Ishikawa (cell line): ENCODE data around the gene NCEH1.

Source experiments
- CEBPB ChIP-seq: IDR thresholded peaks from 2 replicates; pipeline ENCODE4 v1.6.1; 2012
- CREB1 ChIP-seq: IDR thresholded peaks from 2 replicates; pipeline ENCODE4 v1.6.1; 2012; ENCODE audit warnings: low read depth
- EGR1 ChIP-seq: IDR thresholded peaks from 2 replicates; pipeline ENCODE4 v1.6.1; 2012
- EP300 ChIP-seq: IDR thresholded peaks from 2 replicates; pipeline ENCODE4 v1.6.1; 2012; ENCODE audit warnings: borderline replicate concordance
- NFIC ChIP-seq: IDR thresholded peaks from 2 replicates; pipeline ENCODE4 v1.6.1; 2012
- RAD21 ChIP-seq: IDR thresholded peaks from 2 replicates; pipeline ENCODE4 v1.6.1; 2012; ENCODE audit warnings: low read depth
- REST ChIP-seq: IDR thresholded peaks from 2 replicates; pipeline ENCODE4 v1.6.1; 2012; ENCODE audit warnings: low read depth, mild to moderate bottlenecking
- TAF1 ChIP-seq: IDR thresholded peaks from 2 replicates; pipeline ENCODE4 v1.6.1; 2012; ENCODE audit warnings: low read depth, mild to moderate bottlenecking
- TCF12 ChIP-seq: IDR thresholded peaks from 2 replicates; pipeline ENCODE4 v1.6.1; 2012; ENCODE audit warnings: low read depth
- TEAD4 ChIP-seq: IDR thresholded peaks from 2 replicates; pipeline ENCODE4 v1.6.1; 2012
- USF1 ChIP-seq: IDR thresholded peaks from 2 replicates; pipeline ENCODE4 v1.6.1; 2012
- ZBTB7A ChIP-seq: IDR thresholded peaks from 2 replicates; pipeline ENCODE4 v1.6.1; 2012; ENCODE audit warnings: low read depth

- TF ChIP-seq CEBPB (no peak), RAD21 (no peak), USF1 (no peak), REST (no peak), TCF12 (no peak), NFIC (no peak), TEAD4 (no peak), ZBTB7A (no peak), EP300 (no peak), EGR1 (no peak), TAF1 (no peak), CREB1 (no peak)
Observed at GRCh38 chr3:172680684-172681083, 30.2 kb downstream of the NCEH1 start.
